Loucy (cell line): ENCODE results near the gene GNAL.

ENCODE experiments used
- H2AFZ ChIP-seq: fragments of 200-600 bp; sonication (generic); 2 replicates; pipeline ENCODE4 v1.6.0; 2016; ENCODE audit warnings: antibody characterized with exemption, mild to moderate bottlenecking, low read length, moderate library complexity
- H3F3A ChIP-seq: fragments of 200-600 bp; 2 replicates; pipeline ENCODE4 v1.6.0; 2016; ENCODE audit warnings: antibody characterized with exemption, low read depth, mild to moderate bottlenecking
- H3K27me3 ChIP-seq: fragments of 200-600 bp; sonication (generic); 2 replicates; pipeline ENCODE4 v1.6.1; 2014; ENCODE audit warnings: low read length, mild to moderate bottlenecking; ENCODE audit not compliant: insufficient read depth, poor library complexity, severe bottlenecking
- H3K36me3 ChIP-seq: fragments of 200-600 bp; sonication (generic); 2 replicates; pipeline ENCODE4 v1.6.1; 2016; ENCODE audit warnings: low read length; ENCODE audit not compliant: insufficient read depth
- H3K4me1 ChIP-seq: fragments of 200-600 bp; sonication (generic); 2 replicates; pipeline ENCODE4 v1.5.1; 2014; ENCODE audit warnings: low read length, mild to moderate bottlenecking; ENCODE audit not compliant: insufficient read depth, poor library complexity, severe bottlenecking
- H3K4me2 ChIP-seq: fragments of 200-600 bp; sonication (generic); 2 replicates; pipeline ENCODE4 v1.6.0; 2014; ENCODE audit warnings: antibody characterized with exemption, low read length, low read depth, mild to moderate bottlenecking; ENCODE audit not compliant: poor library complexity, severe bottlenecking
- H3K4me3 ChIP-seq: fragments of 200-600 bp; sonication (generic); 2 replicates; pipeline ENCODE4 v1.5.1; 2014; ENCODE audit warnings: low read length, mild to moderate bottlenecking, mixed read lengths; ENCODE audit not compliant: poor library complexity, severe bottlenecking
- H3K79me2 ChIP-seq: fragments of 200-600 bp; sonication (generic); 2 replicates; pipeline ENCODE4 v1.6.1; 2014; ENCODE audit warnings: low read length; ENCODE audit not compliant: insufficient read depth
- H3K9ac ChIP-seq: fragments of 200-600 bp; sonication (generic); 2 replicates; pipeline ENCODE4 v1.6.0; 2014; ENCODE audit warnings: mild to moderate bottlenecking, low read depth, low read length, moderate library complexity; ENCODE audit not compliant: poor library complexity, severe bottlenecking
- H3K9me2 ChIP-seq: fragments of 200-600 bp; sonication (generic); replicated peaks from 2 replicates; pipeline ENCODE4 v1.6.1; 2016; ENCODE audit warnings: low read depth, low read length, mixed read lengths
- H3K9me3 ChIP-seq: fragments of 200-600 bp; sonication (generic); 2 replicates; pipeline ENCODE4 v1.6.1; 2014; ENCODE audit warnings: mild to moderate bottlenecking, antibody characterized with exemption, low read length, low read depth; ENCODE audit not compliant: insufficient read depth
- H4K20me1 ChIP-seq: fragments of 200-600 bp; sonication (generic); 2 replicates; pipeline ENCODE4 v1.6.0; 2014; ENCODE audit warnings: antibody characterized with exemption, low read length, mild to moderate bottlenecking; ENCODE audit not compliant: insufficient read depth, poor library complexity, severe bottlenecking
- CTCF ChIP-seq: fragments of 200-600 bp; sonication (generic); conservative IDR thresholded peaks from 2 replicates; pipeline ENCODE4 v1.5.1; 2014; ENCODE audit warnings: mild to moderate bottlenecking, antibody characterized with exemption, low read length
- EZH2phosphoT487 ChIP-seq: fragments of 200-600 bp; IDR thresholded peaks from 2 replicates; pipeline ENCODE4 v1.6.1; 2018; ENCODE audit warnings: antibody characterized with exemption, mild to moderate bottlenecking, moderate library complexity, borderline replicate concordance

The GNAL gene

GRCh38 chr18:11674119-11674518 is 14.9 kb upstream of the GNAL start:
- Histone ChIP-seq H3K36me3 (no peaks in the 10 kb centered on the region), H3K27me3 (no peaks in the 10 kb centered on the region)
- TF ChIP-seq EZH2phosphoT487, result no peak
- TF ChIP-seq CTCF, result no peak

GRCh38 chr18:11676386-11676785 is 12.7 kb upstream of the GNAL start:
- H3K4me1 ChIP-seq, result no peaks in the 10 kb centered on the region
- H3K27me3 ChIP-seq, result no peaks in the 10 kb centered on the region
- no peak overlapping the region for H2AFZ ChIP-seq

More at GRCh38 chr18:11674119-11674518, 14.9 kb upstream of the GNAL start:
- no peaks in the 10 kb centered on the region for H3K9me2 ChIP-seq
- no peaks in the 10 kb centered on the region for H3F3A ChIP-seq
- no peak overlapping the region for H3K9ac ChIP-seq
- H3K4me3 ChIP-seq, result no peak overlapping the region
- no peak overlapping the region for H3K4me2 ChIP-seq
- no peaks in the 10 kb centered on the region for H4K20me1 ChIP-seq
- H3K9me3 ChIP-seq, result no peaks in the 10 kb centered on the region
- H3K79me2 ChIP-seq, result no peaks in the 10 kb centered on the region
- no peak overlapping the region for H2AFZ ChIP-seq
- H3K4me1 ChIP-seq, result no peaks in the 10 kb centered on the region

DNA sequence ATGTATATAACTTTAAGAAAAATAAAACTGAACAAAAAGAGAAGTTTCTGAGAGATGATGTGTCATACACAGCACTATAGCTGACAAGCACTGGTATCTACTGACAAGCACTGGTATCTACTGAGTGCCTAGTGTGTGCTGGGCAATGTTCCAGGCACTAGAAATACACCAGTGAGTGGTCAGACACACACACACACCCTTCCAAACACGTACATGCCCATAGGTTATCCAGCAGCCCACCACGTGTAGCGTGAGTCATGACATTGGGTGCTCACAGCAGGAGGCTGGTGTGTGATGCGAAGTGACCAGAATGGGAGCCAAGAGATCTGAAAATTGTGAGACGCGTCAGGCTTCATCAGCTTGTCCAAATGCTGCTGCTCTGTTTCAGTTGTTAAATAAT is 12.2 kb upstream of the GNAL start:
- Histone ChIP-seq H3K9ac (no peak overlapping the region), H3F3A (no peaks in the 10 kb centered on the region), H3K9me2 (no peaks in the 10 kb centered on the region), H3K9me3 (no peaks in the 10 kb centered on the region), H3K4me2 (no peak overlapping the region), H3K27me3 (no peaks in the 10 kb centered on the region), H3K4me1 (no peaks in the 10 kb centered on the region), H4K20me1 (no peaks in the 10 kb centered on the region), H2AFZ (no peak overlapping the region), H3K36me3 (no peaks in the 10 kb centered on the region), H3K4me3 (no peak overlapping the region), H3K79me2 (no peaks in the 10 kb centered on the region)
- TF ChIP-seq CTCF (no peak), EZH2phosphoT487 (no peak)

More at GRCh38 chr18:11676386-11676785, 12.7 kb upstream of the GNAL start:
- Histone ChIP-seq H3K4me3 (no peak overlapping the region), H3K9ac (no peak overlapping the region), H3K9me3 (no peaks in the 10 kb centered on the region), H3K36me3 (no peaks in the 10 kb centered on the region), H4K20me1 (no peaks in the 10 kb centered on the region), H3K4me2 (no peak overlapping the region), H3K9me2 (no peaks in the 10 kb centered on the region), H3F3A (no peaks in the 10 kb centered on the region), H3K79me2 (no peaks in the 10 kb centered on the region)
- TF ChIP-seq EZH2phosphoT487 (no peak), CTCF (no peak)
